HCT116 (cell line): ENCODE data around the gene TLE6. TPM values are rescaled to one million over a fixed set of nuclear protein-coding genes. Genes with fewer than 3 reads are reported as not detected.
"Not testable (repeated sequence)": the region's sequence is repeated elsewhere in the genome, so short reads cannot be mapped to it uniquely, and the experiment has no call there.

ENCODE experiments used
- ATAC-seq: fragments of 200-7000 bp; cut with Tn5 transposase; 2 replicates; pipeline ENCODE4 v1.9.1; 2020; ENCODE audit warnings: mild to moderate bottlenecking, moderate library complexity
- BruUV-seq: library from RNA; stranded (reverse); fragments of 400-500 nt; replicated peaks from 2 replicates; lab custom pipeline; 2021; lab: Mats Ljungman, UMichigan
- CTCF ChIA-PET: fragments of 300-600 bp; sonication (Branson Sonifier 250); formaldehyde crosslinking; loops from one replicate; lab custom pipeline; 2021; ENCODE audit warnings: antibody characterized with exemption; lab: Charles Lee
- POLR2A ChIA-PET: fragments of 300-600, 350-600 bp; sonication (Branson Sonifier 250); formaldehyde crosslinking; loops from one replicate; lab custom pipeline; 2021; ENCODE audit warnings: antibody characterized with exemption; lab: Charles Lee
- RAD21 ChIA-PET, 2 experiments: fragments of 300-600 bp; sonication (Branson Sonifier 250); formaldehyde crosslinking; loops; one replicate each; lab custom pipeline; 2023; ENCODE audit warnings: low total read pairs in 2 of 2; ENCODE audit not compliant: uncharacterized antibody in 2 of 2, unreplicated experiment in 2 of 2, low non-redundant PET in 1 of 2; lab: Charles Lee
- DNase-seq: peaks from one replicate; pipeline ENCODE4 v3.0.0-alpha.2; 2010; ENCODE audit warnings: low read depth, low spot score
- H2AFZ ChIP-seq: fragments of 200-600 bp; shearing (Covaris generic), sonication (generic); 2 replicates; pipeline ENCODE4 v1.6.1; 2017; ENCODE audit warnings: low read depth, mixed run types, mixed read lengths, antibody characterized with exemption, low read length; ENCODE audit not compliant: poor library complexity, severe bottlenecking
- H3K27ac ChIP-seq: 2 replicates; pipeline ENCODE4 v1.5.1; 2012; ENCODE audit warnings: low read depth, low read length
- H3K27me3 ChIP-seq: fragments of 200-600 bp; sonication (generic); 2 replicates; pipeline ENCODE4 v1.6.1; 2016; ENCODE audit warnings: mixed run types, low read length, mixed read lengths; ENCODE audit not compliant: insufficient read depth
- H3K36me3 ChIP-seq, 2 experiments: fragments of 200-500 bp in 1 of 2; fragments of 200-600 bp in 1 of 2; sonication (Bioruptor generic) in 1 of 2; sonication (generic) in 1 of 2; 2 replicates each; pipeline versions ENCODE4 v1.5.1 to v1.6.1; 2014 to 2016; ENCODE audit warnings: low read length in 2 of 2, inconsistent platforms in 1 of 2, mixed read lengths in 1 of 2, mixed run types in 1 of 2; ENCODE audit not compliant: insufficient read depth in 2 of 2, control insufficient read depth in 1 of 2
- H3K4me1 ChIP-seq, 2 experiments: fragments of 200-600 bp in 1 of 2; sonication (generic) in 1 of 2; 2 replicates each; pipeline versions ENCODE4 v1.5.1 to v1.6.1; 2012 to 2017; ENCODE audit warnings: low read length in 2 of 2, inconsistent platforms in 1 of 2, mild to moderate bottlenecking in 1 of 2, mixed read lengths in 1 of 2, mixed run types in 1 of 2, moderate library complexity in 1 of 2; ENCODE audit not compliant: insufficient read depth in 2 of 2, control insufficient read depth in 1 of 2
- H3K4me2 ChIP-seq: fragments of 200-600 bp; sonication (generic); 2 replicates; pipeline ENCODE4 v1.6.1; 2017; ENCODE audit warnings: mixed run types, low read length, mixed read lengths
- H3K4me3 ChIP-seq, 2 experiments: fragments of 200-600 bp in 1 of 2; sonication (generic) in 1 of 2; replicated peaks in 1 of 2; 2 replicates each; pipeline ENCODE4 v1.5.1; 2011 to 2016; ENCODE audit warnings: low read length in 2 of 2, control low read depth in 1 of 2, low read depth in 1 of 2, mild to moderate bottlenecking in 1 of 2, mixed read lengths in 1 of 2, mixed run types in 1 of 2
- H3K79me2 ChIP-seq: fragments of 200-600 bp; sonication (generic); 2 replicates; pipeline ENCODE4 v1.6.1; 2017; ENCODE audit warnings: mild to moderate bottlenecking, mixed run types, low read length, moderate library complexity, mixed read lengths; ENCODE audit not compliant: insufficient read depth
- H3K9ac ChIP-seq: fragments of 200-600 bp; sonication (generic); 2 replicates; pipeline ENCODE4 v1.6.1; 2016; ENCODE audit warnings: low read length, mixed read lengths
- H3K9me2 ChIP-seq: fragments of 200-600 bp; sonication (generic), shearing (Covaris generic); 2 replicates; pipeline ENCODE4 v1.6.1; 2017; ENCODE audit warnings: mixed run types, mild to moderate bottlenecking, moderate library complexity; ENCODE audit not compliant: insufficient read depth
- H3K9me3 ChIP-seq, 2 experiments: fragments of 200-500 bp in 1 of 2; fragments of 200-600 bp in 1 of 2; sonication (Bioruptor generic) in 1 of 2; sonication (generic) in 1 of 2; 2 replicates each; pipeline ENCODE4 v1.6.1; 2014 to 2017; ENCODE audit warnings: low read length in 2 of 2, mixed read lengths in 2 of 2, inconsistent platforms in 1 of 2, low read depth in 1 of 2, mild to moderate bottlenecking in 1 of 2, mixed run types in 1 of 2, moderate library complexity in 1 of 2; ENCODE audit not compliant: control insufficient read depth in 1 of 2, insufficient read depth in 1 of 2
- H4K20me1 ChIP-seq: fragments of 200-600 bp; sonication (generic), shearing (Covaris generic); 2 replicates; pipeline ENCODE4 v1.6.1; 2017; ENCODE audit warnings: mixed run types, mild to moderate bottlenecking, moderate library complexity; ENCODE audit not compliant: insufficient read depth
- ATF3 ChIP-seq: IDR thresholded peaks from 2 replicates; pipeline ENCODE4 v1.6.1; 2012
- CBX3 ChIP-seq: IDR thresholded peaks from 2 replicates; pipeline ENCODE4 v1.6.1; 2012; ENCODE audit warnings: low read depth
- EGR1 ChIP-seq: IDR thresholded peaks from 2 replicates; pipeline ENCODE4 v1.6.1; 2012; ENCODE audit warnings: low read depth
- EZH2phosphoT487 ChIP-seq: fragments of 200-600 bp; IDR thresholded peaks from 2 replicates; pipeline ENCODE4 v1.6.1; 2018; ENCODE audit warnings: antibody characterized with exemption, borderline replicate concordance
- POLR2AphosphoS5 ChIP-seq: IDR thresholded peaks from 2 replicates; pipeline ENCODE4 v1.6.1; 2011; ENCODE audit warnings: mild to moderate bottlenecking, low read depth, low read length, moderate library complexity
- RAD21 ChIP-seq: IDR thresholded peaks from 2 replicates; pipeline ENCODE4 v1.6.1; 2012; ENCODE audit warnings: low read depth, mild to moderate bottlenecking
- SIN3A ChIP-seq: IDR thresholded peaks from 2 replicates; pipeline ENCODE4 v1.6.1; 2012; ENCODE audit warnings: low read depth
- SRF ChIP-seq: IDR thresholded peaks from 2 replicates; pipeline ENCODE4 v1.6.1; 2012; ENCODE audit warnings: low read depth
- TCF7L2 ChIP-seq: IDR thresholded peaks from 2 replicates; pipeline ENCODE4 v1.7.0; 2011; ENCODE audit warnings: borderline replicate concordance, inconsistent platforms; ENCODE audit not compliant: insufficient read depth, insufficient read length; ENCODE audit errors: extremely low read depth
- YY1 ChIP-seq: IDR thresholded peaks from 2 replicates; pipeline ENCODE4 v1.6.1; 2011; ENCODE audit warnings: low read length, low read depth, moderate library complexity, mild to moderate bottlenecking; ENCODE audit not compliant: insufficient replicate concordance; ENCODE audit errors: extremely low read depth
- ZFX ChIP-seq: fragments of 450-650 bp; IDR thresholded peaks from 2 replicates; pipeline ENCODE4 v1.6.1; 2017
- intact Hi-C: fragments of 100-400 bp; cut with micrococcal nuclease; formaldehyde crosslinking; loops from 2 replicates; pipeline ENCODE4 v1.10.0; 2022
- total RNA-seq: library from RNA; stranded (reverse); gene quantifications from one replicate; pipeline ENCODE4 v1.2.1, GENCODE V29; 2021; ENCODE audit not compliant: unreplicated experiment
- TF ChIP-seq, protein P1 (sequence below): IDR thresholded peaks from 2 replicates; pipeline ENCODE4 v1.6.1; 2012
- TF ChIP-seq, protein P2 (sequence below): IDR thresholded peaks from 2 replicates; pipeline ENCODE4 v1.6.1; 2012; ENCODE audit warnings: low read depth

Gene TLE6
- total RNA-seq, 1 experiment from 2014 or later = 10.9 TPM

- no peaks in the 10 kb centered on the region for H3K79me2 ChIP-seq
- CTCF ChIA-PET = interaction anchor here (0.9 to 2.3 kb wide), 8 partner anchors 7 to 198 kb away, joined by 3 to 19 read pairs (median 5); no protein-coding TSS in a partner anchor
- no peaks in the 10 kb centered on the region for H4K20me1 ChIP-seq
- H3K4me3 ChIP-seq = no peak overlapping the region
- H2AFZ ChIP-seq = no peak overlapping the region
- intact Hi-C loops = loop anchor here (2.0 kb wide), 1 partner anchor 142 kb away; no protein-coding TSS in a partner anchor
- POLR2A ChIA-PET = interaction anchor here (1.5 kb wide), 1 partner anchor 12 kb away, joined by 5 read pairs; no protein-coding TSS in a partner anchor
- RAD21 ChIA-PET = interaction anchor here (1.0 to 1.3 kb wide), 4 partner anchors 13 to 146 kb away, joined by 3 to 4 read pairs (median 4); no protein-coding TSS in a partner anchor
- no peak for DNase-seq
- H3K4me1 ChIP-seq = no peaks in the 10 kb centered on the region; a peak in 1 of 4 replicates
- H3K27me3 ChIP-seq = no peaks in the 10 kb centered on the region
- TF ChIP-seq EGR1 (no peak), ATF3 (no peak), TCF7L2 (no peak), ZFX (no peak), EZH2phosphoT487 (no peak), YY1 (no peak), RAD21 (no peak), POLR2AphosphoS5 (no peak), CBX3 (no peak), SRF (no peak), SIN3A (no peak)
- TF ChIP-seq, protein P1, sequence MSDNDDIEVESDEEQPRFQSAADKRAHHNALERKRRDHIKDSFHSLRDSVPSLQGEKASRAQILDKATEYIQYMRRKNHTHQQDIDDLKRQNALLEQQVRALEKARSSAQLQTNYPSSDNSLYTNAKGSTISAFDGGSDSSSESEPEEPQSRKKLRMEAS = no peak
- TF ChIP-seq, protein P2, sequence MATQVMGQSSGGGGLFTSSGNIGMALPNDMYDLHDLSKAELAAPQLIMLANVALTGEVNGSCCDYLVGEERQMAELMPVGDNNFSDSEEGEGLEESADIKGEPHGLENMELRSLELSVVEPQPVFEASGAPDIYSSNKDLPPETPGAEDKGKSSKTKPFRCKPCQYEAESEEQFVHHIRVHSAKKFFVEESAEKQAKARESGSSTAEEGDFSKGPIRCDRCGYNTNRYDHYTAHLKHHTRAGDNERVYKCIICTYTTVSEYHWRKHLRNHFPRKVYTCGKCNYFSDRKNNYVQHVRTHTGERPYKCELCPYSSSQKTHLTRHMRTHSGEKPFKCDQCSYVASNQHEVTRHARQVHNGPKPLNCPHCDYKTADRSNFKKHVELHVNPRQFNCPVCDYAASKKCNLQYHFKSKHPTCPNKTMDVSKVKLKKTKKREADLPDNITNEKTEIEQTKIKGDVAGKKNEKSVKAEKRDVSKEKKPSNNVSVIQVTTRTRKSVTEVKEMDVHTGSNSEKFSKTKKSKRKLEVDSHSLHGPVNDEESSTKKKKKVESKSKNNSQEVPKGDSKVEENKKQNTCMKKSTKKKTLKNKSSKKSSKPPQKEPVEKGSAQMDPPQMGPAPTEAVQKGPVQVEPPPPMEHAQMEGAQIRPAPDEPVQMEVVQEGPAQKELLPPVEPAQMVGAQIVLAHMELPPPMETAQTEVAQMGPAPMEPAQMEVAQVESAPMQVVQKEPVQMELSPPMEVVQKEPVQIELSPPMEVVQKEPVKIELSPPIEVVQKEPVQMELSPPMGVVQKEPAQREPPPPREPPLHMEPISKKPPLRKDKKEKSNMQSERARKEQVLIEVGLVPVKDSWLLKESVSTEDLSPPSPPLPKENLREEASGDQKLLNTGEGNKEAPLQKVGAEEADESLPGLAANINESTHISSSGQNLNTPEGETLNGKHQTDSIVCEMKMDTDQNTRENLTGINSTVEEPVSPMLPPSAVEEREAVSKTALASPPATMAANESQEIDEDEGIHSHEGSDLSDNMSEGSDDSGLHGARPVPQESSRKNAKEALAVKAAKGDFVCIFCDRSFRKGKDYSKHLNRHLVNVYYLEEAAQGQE = no peak
- TF ChIP-seq, all 23 proteins: peak for 0
- H3K9ac ChIP-seq = no peak overlapping the region
- H3K4me2 ChIP-seq = no peak overlapping the region
- BruUV-seq = no TSS peak
- no peak overlapping the region for H3K27ac ChIP-seq
- no peaks in the 10 kb centered on the region for H3K9me2 ChIP-seq
- H3K9me3 ChIP-seq = no peaks in the 10 kb centered on the region
- H3K36me3 ChIP-seq = no peaks in the 10 kb centered on the region
- ATAC-seq = no peak
Observed at GRCh38 chr19:2963122-2963521, 14.2 kb upstream of the TLE6 start.

DNA sequence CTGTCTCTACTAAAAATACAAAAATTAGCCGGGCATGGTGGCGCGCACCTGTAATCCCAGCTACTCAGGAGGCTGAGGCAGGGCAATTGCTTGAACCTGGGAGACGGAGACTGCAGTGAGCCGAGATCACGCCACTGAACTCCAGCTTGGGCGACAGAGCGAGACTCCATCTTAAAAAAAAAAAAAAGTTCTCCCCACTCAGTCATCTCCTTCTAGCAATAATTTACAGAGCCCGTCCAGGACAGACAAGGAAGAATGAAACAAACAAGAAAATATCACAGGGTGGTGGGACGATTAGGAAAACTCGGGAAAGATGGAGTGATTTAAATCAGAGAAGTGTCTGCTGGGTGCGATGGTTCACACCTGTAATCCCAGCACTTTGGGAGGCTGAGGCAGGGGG lies 13.7 kb upstream of the TLE6 start:
- intact Hi-C loops = loop anchor here (2.0 kb wide), 1 partner anchor 141 kb away; no protein-coding TSS in a partner anchor
- H3K4me2 ChIP-seq, DNase-seq, H3K27ac ChIP-seq, H4K20me1 ChIP-seq, H3K36me3 ChIP-seq, H3K9me3 ChIP-seq, H3K4me3 ChIP-seq, H3K9ac ChIP-seq, BruUV-seq, H3K9me2 ChIP-seq, ATAC-seq, H3K4me1 ChIP-seq, H2AFZ ChIP-seq, H3K27me3 ChIP-seq, H3K79me2 ChIP-seq, RAD21 ChIA-PET: not testable (repeated sequence)
- POLR2A ChIA-PET = interaction anchor here (1.2 to 1.5 kb wide), 2 partner anchors 13 kb away, joined by 5 read pairs; partner anchors contain the start of gene TLE6
- CTCF ChIA-PET = interaction anchor here (1.8 to 2.3 kb wide), 2 partner anchors 12 to 140 kb away, joined by 19 read pairs; no protein-coding TSS in a partner anchor
